Ovary (tissue), 3 donors: ENCODE measurements around the gene MSI2.

Experiments used
- POLR2A ChIP-seq: fragments of 450-650 bp; IDR thresholded peaks from one replicate; pipeline ENCODE4 v1.6.1; 2017; ENCODE audit warnings: antibody characterized with exemption, mild to moderate bottlenecking, moderate library complexity
- TF ChIP-seq, protein P1 (sequence below), 3 donors: fragments of 450-650 bp in 2 of 3; fragments of 200-600 bp in 1 of 3; IDR thresholded peaks; one replicate each; pipeline versions ENCODE4 v1.5.1 to v1.8.0; 2016 to 2022; ENCODE audit warnings: antibody characterized with exemption in 3 of 3, mild to moderate bottlenecking in 1 of 3
- donor health status: DM: no; HTN: no; CAD: no.

DNA sequence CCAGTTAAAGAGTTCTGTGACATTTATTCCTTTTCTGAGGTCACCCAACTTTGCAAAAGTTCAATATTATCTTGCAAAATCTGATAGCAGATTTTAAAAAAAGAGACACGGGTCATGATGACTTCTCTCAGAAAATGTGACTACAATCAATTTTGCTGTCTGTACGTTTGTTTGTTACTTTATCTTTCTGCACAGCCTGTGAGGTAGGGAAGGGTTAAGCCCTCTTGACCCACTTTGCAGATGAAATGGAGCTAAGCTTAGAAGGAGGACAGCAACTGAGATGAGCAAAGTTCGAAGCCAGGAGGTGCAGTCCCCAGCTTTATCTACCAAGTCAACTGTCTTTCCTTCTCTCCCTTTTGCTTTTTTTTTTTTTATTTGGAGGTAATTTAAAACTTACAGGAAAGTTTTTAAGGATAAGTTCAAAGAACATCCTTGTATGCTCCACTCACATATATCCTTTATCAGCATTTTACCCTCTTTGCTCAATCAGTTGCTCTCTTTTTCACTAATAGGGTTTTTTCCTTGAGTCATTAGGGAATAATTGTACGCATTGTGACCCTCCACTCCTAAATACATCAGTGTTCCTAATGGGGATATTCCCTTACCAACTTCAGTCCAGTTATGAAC lies 86.8 kb downstream of the MSI2 start:
- TF ChIP-seq, protein P1, sequence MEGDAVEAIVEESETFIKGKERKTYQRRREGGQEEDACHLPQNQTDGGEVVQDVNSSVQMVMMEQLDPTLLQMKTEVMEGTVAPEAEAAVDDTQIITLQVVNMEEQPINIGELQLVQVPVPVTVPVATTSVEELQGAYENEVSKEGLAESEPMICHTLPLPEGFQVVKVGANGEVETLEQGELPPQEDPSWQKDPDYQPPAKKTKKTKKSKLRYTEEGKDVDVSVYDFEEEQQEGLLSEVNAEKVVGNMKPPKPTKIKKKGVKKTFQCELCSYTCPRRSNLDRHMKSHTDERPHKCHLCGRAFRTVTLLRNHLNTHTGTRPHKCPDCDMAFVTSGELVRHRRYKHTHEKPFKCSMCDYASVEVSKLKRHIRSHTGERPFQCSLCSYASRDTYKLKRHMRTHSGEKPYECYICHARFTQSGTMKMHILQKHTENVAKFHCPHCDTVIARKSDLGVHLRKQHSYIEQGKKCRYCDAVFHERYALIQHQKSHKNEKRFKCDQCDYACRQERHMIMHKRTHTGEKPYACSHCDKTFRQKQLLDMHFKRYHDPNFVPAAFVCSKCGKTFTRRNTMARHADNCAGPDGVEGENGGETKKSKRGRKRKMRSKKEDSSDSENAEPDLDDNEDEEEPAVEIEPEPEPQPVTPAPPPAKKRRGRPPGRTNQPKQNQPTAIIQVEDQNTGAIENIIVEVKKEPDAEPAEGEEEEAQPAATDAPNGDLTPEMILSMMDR (IDR thresholded peaks at IDR 0.05), result no peak
- no peak for TF ChIP-seq POLR2A
